GM21528 (cell line): ENCODE results near the gene KDM4C.
"Not testable (repeated sequence)": the region's sequence is repeated elsewhere in the genome, so short reads cannot be mapped to it uniquely, and the experiment has no call there.

Experiments
- ATAC-seq: cut with Tn5 transposase; IDR thresholded peaks from one replicate; pipeline ENCODE4 v1.9.1; 2021; ENCODE audit warnings: mild to moderate bottlenecking, moderate library complexity; ENCODE audit not compliant: unreplicated experiment, low FRiP score

KDM4C gene

GRCh38 chr9:6763244-6763643, 5.5 kb downstream of the KDM4C start:
- no peak for ATAC-seq

GRCh38 chr9:6764011-6764410, 6.2 kb downstream of the KDM4C start:
- no peak for ATAC-seq

GRCh38 chr9:6764523-6764922, 6.8 kb downstream of the KDM4C start:
- ATAC-seq: no peak

GRCh38 chr9:6764950-6765349, 7.2 kb downstream of the KDM4C start:
- ATAC-seq: no peak

- no peak for ATAC-seq
These were observed 7.6 kb downstream of the KDM4C start for GRCh38 chr9:6765396-6765795.

- no peak for ATAC-seq
These were observed 8.8 kb downstream of the KDM4C start for GRCh38 chr9:6766606-6767005.

- not testable (repeated sequence) for ATAC-seq
These were observed 10.8 kb downstream of the KDM4C start for GRCh38 chr9:6768587-6768986.

GRCh38 chr9:6771722-6772121, 13.9 kb downstream of the KDM4C start:
- no peak for ATAC-seq

GRCh38 chr9:6777213-6777902, 19.6 kb downstream of the KDM4C start:
- ATAC-seq: no peak

GRCh38 chr9:6779417-6780241, 21.9 kb downstream of the KDM4C start:
- no peak for ATAC-seq

- ATAC-seq: no peak
These were observed 22.9 kb downstream of the KDM4C start for GRCh38 chr9:6780690-6781089.

GRCh38 chr9:6781476-6781875, 23.7 kb downstream of the KDM4C start:
- no peak for ATAC-seq

- no peak for ATAC-seq
These were observed 24.6 kb downstream of the KDM4C start for GRCh38 chr9:6782345-6782744.

GRCh38 chr9:6782981-6783380, 25.2 kb downstream of the KDM4C start:
- no peak for ATAC-seq

GRCh38 chr9:6783753-6784152, 26.0 kb downstream of the KDM4C start:
- ATAC-seq: no peak

- ATAC-seq: no peak
These were observed 27.9 kb downstream of the KDM4C start for GRCh38 chr9:6785682-6786081.

- ATAC-seq: no peak
These were observed 30.0 kb downstream of the KDM4C start for GRCh38 chr9:6787793-6788161.

GRCh38 chr9:6788162-6789016, 30.6 kb downstream of the KDM4C start:
- no peak for ATAC-seq

GRCh38 chr9:6789017-6789338, 31.2 kb downstream of the KDM4C start:
- not testable (repeated sequence) for ATAC-seq

- no peak for ATAC-seq
These were observed 33.1 kb downstream of the KDM4C start for GRCh38 chr9:6790866-6791265.

- no peak for ATAC-seq
These were observed 35.4 kb downstream of the KDM4C start for GRCh38 chr9:6793203-6793602.
